ENCODE measurements around the gene RTEL1. TPM values are rescaled to one million over a fixed set of nuclear protein-coding genes. Genes with fewer than 3 reads are reported as not detected.

Gene RTEL1
- total and polyA plus RNA-seq, 9 of the 15 experiments (the other 6 are each of a cell fraction or from before 2014, with no cell fraction given): 0.36 to 61.0 (median 17.9) TPM

- TF ChIP-seq PPARD (CRISPR knock-in tag; IDR thresholded peaks at IDR 0.05) (no peak), SMARCE1 (IDR thresholded peaks at IDR 0.05) (peak; percentile 59; the same call in 1 of the 2 replicates), BACH1 (tag; IDR thresholded peaks at IDR 0.05) (no peak), NFE2 (IDR thresholded peaks at IDR 0.05; ENCODE audit: low read depth) (peak; percentile 7; the same call in 1 of the 2 replicates), FIP1L1 (IDR thresholded peaks at IDR 0.05; ENCODE audit: low read depth, low read length, poor library complexity, severe bottlenecking) (peak; percentile 18), JUN (IDR thresholded peaks at IDR 0.05; ENCODE audit: borderline replicate concordance, low read depth, low read length) (peak; percentile 59; the same call in 1 of the 2 replicates), JUN (CRISPR knock-in tag; IDR thresholded peaks at IDR 0.05; ENCODE audit: borderline replicate concordance) (no peak), TCF7L2 (IDR thresholded peaks at IDR 0.05; ENCODE audit: low read depth, low read length) (no peak), CGGBP1 (CRISPR knock-in tag; IDR thresholded peaks at IDR 0.05) (no peak), EGR1 (conservative IDR thresholded peaks at IDR 0.05) (peak; percentile 52), NCOR1 (IDR thresholded peaks at IDR 0.05) (no peak), PKNOX1 (IDR thresholded peaks at IDR 0.05) (no peak), POLR2AphosphoS5 (IDR thresholded peaks at IDR 0.05; ENCODE audit: control insufficient read depth, insufficient read depth, low read depth, low read length) (peak; percentile 26; the same call in 1 of the 2 replicates), ZNF766 (CRISPR knock-in tag; conservative IDR thresholded peaks at IDR 0.05) (no peak), CBFA2T3 (IDR thresholded peaks at IDR 0.05) (peak; percentile 21; the same call in 1 of the 2 replicates), ELF2 (CRISPR knock-in tag; IDR thresholded peaks at IDR 0.05) (no peak), DPF2 (IDR thresholded peaks at IDR 0.05) (peak; percentile 55; the same call in 1 of the 2 replicates), CBFA2T2 (conservative IDR thresholded peaks at IDR 0.05) (0 out of 2 replicates have a peak, but pooled peaks have one; percentile 15), POLR2A (conservative IDR thresholded peaks at IDR 0.05) (peak; percentile 60)
Observed at GRCh38 chr20:63698739-63699465, 40.8 kb downstream of the RTEL1 start (continued).
